ENCODE data around the gene MAST1. TPM values are rescaled to one million over a fixed set of nuclear protein-coding genes. Genes with fewer than 3 reads are reported as not detected.

MAST1 gene
- total and polyA plus RNA-seq, 2 experiments from 2014 or later = 13.9 to 19.9 TPM

- no peaks in the 10 kb centered on the region for H3K9me2 ChIP-seq (ENCODE audit: insufficient read depth)
These were observed 37.9 kb upstream of the MAST1 start for GRCh38 chr19:12800466-12800770.

More at GRCh38 chr19:12800466-12800770, 37.9 kb upstream of the MAST1 start:
- H3K4me1 ChIP-seq (ENCODE audit: insufficient read depth) = peaks cover 16% of the 10 kb centered on the region
- Mint-ChIP-seq H3K4me1 (peaks cover 22% of the 10 kb centered on the region), H3K27me3 (ENCODE audit: insufficient read depth, low read depth, poor library complexity) (peaks cover 4% of the 10 kb centered on the region), H3K9me3 (no peaks in the 10 kb centered on the region), H3K36me3 (ENCODE audit: low read depth) (peaks cover 46% of the 10 kb centered on the region), H3K27ac (no peak overlapping the region), H3K4me3 (peak overlapping the region; percentile 93)
- H3K36me3 ChIP-seq (ENCODE audit: insufficient read depth) = peaks cover 9% of the 10 kb centered on the region; the same call in 1 of the 2 replicates
- H4K20me1 ChIP-seq (replicated peaks; ENCODE audit: insufficient read depth) = no peaks in the 10 kb centered on the region
- DNase-seq (ENCODE audit: low spot score) = no peak
- TF ChIP-seq CTCF (conservative IDR thresholded peaks at IDR 0.05; ENCODE audit: low read depth in 2 of 2) (no peak), ETS1 (IDR thresholded peaks at IDR 0.05) (no peak), ZNF331 (CRISPR knock-in tag; IDR thresholded peaks at IDR 0.05; ENCODE audit: low read depth) (no peak), POLR2AphosphoS5 (IDR thresholded peaks at IDR 0.05; ENCODE audit: low read depth) (no peak), EZH2phosphoT487 (IDR thresholded peaks at IDR 0.05; ENCODE audit: unreplicated experiment) (no peak), EZH2 (IDR thresholded peaks at IDR 0.05; ENCODE audit: low read depth, unreplicated experiment) (no peak), REST (IDR thresholded peaks at IDR 0.05; ENCODE audit: unreplicated experiment) (no peak), NANOG (IDR thresholded peaks at IDR 0.05; ENCODE audit: borderline replicate concordance) (no peak), CREB1 (CRISPR knock-in tag; IDR thresholded peaks at IDR 0.05; ENCODE audit: low read depth) (no peak), JUNB (IDR thresholded peaks at IDR 0.05; ENCODE audit: unreplicated experiment) (no peak), ZNF114 (CRISPR knock-in tag; IDR thresholded peaks at IDR 0.05) (no peak), STAT1 (IDR thresholded peaks at IDR 0.05; ENCODE audit: unreplicated experiment) (no peak), ZNF462 (CRISPR knock-in tag; IDR thresholded peaks at IDR 0.05) (no peak)
- peaks cover 13% of the 10 kb centered on the region for H3K79me2 ChIP-seq (replicated peaks; ENCODE audit: insufficient read depth)
- no peak for ATAC-seq
- H2AFZ ChIP-seq = no peak overlapping the region
- peaks cover 10% of the 10 kb centered on the region for H3K27me3 ChIP-seq (ENCODE audit: insufficient read depth)
- H3K4me2 ChIP-seq = peak overlapping the region; percentile 97
- no peak overlapping the region for H3K27ac ChIP-seq (ENCODE audit: low read depth)
- peak overlapping the region; percentile 99 for H3K4me3 ChIP-seq
- peaks cover 22% of the 10 kb centered on the region for H3F3A ChIP-seq (replicated peaks; ENCODE audit: low read depth)

Data from GM23338 (cell line).